K562 (cell line): ENCODE measurements around the gene DNALI1. TPM values are rescaled to one million over a fixed set of nuclear protein-coding genes. Genes with fewer than 3 reads are reported as not detected.

Experiments
- CBFB ChIP-seq: sonication (generic); formaldehyde crosslinking; IDR thresholded peaks from 2 replicates; pipeline ENCODE4 v1.4.0; 2020; ENCODE audit warnings: mild to moderate bottlenecking, missing genetic modification reagents
- PRMT5 ChIP-seq: sonication (generic); formaldehyde crosslinking; IDR thresholded peaks from 2 replicates; pipeline ENCODE4 v1.5.0; 2020; ENCODE audit warnings: missing genetic modification reagents
- PTRF ChIP-seq: fragments of 450-650 bp; IDR thresholded peaks from 2 replicates; pipeline ENCODE4 v1.6.1; 2016; ENCODE audit warnings: mild to moderate bottlenecking, missing genetic modification characterization, missing compliant biosample characterization
- SFPQ ChIP-seq: fragments of 200-400 bp; formaldehyde crosslinking; IDR thresholded peaks from 2 replicates; pipeline ENCODE4 v1.6.1; 2017; ENCODE audit warnings: mild to moderate bottlenecking, low read depth, low read length, moderate library complexity
- TEAD2 ChIP-seq: fragments of 450-650 bp; IDR thresholded peaks from 2 replicates; pipeline ENCODE4 v1.6.1; 2016; ENCODE audit warnings: missing genetic modification characterization, control low read depth, missing compliant biosample characterization
- ZBTB43 ChIP-seq: sonication (generic); formaldehyde crosslinking; IDR thresholded peaks from 2 replicates; pipeline ENCODE4 v1.8.0; 2023; ENCODE audit warnings: mild to moderate bottlenecking, missing genetic modification reagents
- polyA plus RNA-seq, 8 experiments: library from polyadenylated mRNA; depleted of rRNA in 4 of 8; stranded (reverse) in 5 of 8; unstranded in 3 of 8; fragments of >200 nt; fragmentation: Nextera tagmentation in 2 of 8; fragmentation: Illumina TruSeq in 1 of 8; extraction: Ambion mirVana in 2 of 8; extraction: Trizol in 1 of 8; gene quantifications; 2 replicates each; pipeline versions ENCODE4 v1.2.1 to v1.2.3, GENCODE V29; 2011 to 2014; ENCODE audit warnings: inconsistent platforms in 1 of 8, missing spikeins in 1 of 8
- total RNA-seq, 7 experiments: library from RNA; depleted of rRNA in 6 of 7; stranded (reverse); fragments of >200 nt in 6 of 7; fragmentation: Illumina TruSeq in 2 of 7; extraction: Trizol in 2 of 7; gene quantifications; 2 replicates each; pipeline versions ENCODE4 v1.2.1 to v1.2.3, GENCODE V29; 2011 to 2021; ENCODE audit warnings: low replicate concordance in 1 of 7
- TF ChIP-seq, protein P1 (sequence below): fragments of 250-450 bp; sonication (Bioruptor Pico); IDR thresholded peaks from 2 replicates; pipeline ENCODE4 v1.5.0; 2021; ENCODE audit warnings: mild to moderate bottlenecking, moderate library complexity
- TF ChIP-seq, protein P2 (sequence below): fragments of 450-650 bp; formaldehyde crosslinking; IDR thresholded peaks from 2 replicates; pipeline ENCODE4 v1.4.0; 2022; ENCODE audit warnings: missing genetic modification characterization

DNALI1 gene
- total and polyA plus RNA-seq, 9 of the 15 experiments (the other 6 are each of a cell fraction or from before 2014, with no cell fraction given), result 0.87 to 5.6 (median 1.2) TPM

DNA sequence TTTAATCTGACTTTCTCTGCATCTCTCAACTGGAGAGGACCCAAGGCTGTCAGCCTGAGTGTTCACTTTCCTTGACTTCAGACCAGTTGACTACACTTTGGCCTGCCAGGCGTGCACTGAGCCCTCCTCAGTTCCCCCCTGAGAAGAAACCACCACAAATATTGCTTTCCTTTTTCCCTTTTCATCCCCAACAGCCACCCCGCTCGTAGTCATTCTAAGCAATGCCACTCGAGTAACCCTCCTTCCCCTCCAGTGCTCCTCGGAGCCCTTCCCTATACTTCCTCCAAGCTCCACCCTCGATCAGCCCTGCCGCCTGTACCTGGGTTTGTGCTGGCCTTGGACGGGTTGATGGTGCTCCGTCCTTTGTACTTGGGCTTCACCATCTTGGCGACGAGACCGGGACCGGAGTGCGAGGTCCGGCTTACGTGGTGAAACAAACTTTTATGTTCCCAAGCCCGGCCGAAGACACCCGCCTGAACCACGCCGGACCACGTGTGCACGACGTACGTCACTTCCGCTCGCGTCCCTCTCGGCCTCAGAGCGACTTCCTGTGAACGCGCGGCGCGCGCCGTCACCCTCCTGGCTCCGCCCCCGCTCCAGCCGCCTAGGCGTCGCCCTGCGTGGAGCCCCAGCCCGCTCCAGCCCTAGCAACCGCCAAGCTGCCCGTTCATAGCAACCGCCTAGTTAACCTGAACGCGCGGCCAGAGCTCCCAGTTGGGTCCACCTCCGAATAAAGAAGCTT lies 38.9 kb downstream of the DNALI1 start, which contains the start of gene GNL2 (continued):
- TF ChIP-seq SFPQ, result no peak
- TF ChIP-seq, protein P1, sequence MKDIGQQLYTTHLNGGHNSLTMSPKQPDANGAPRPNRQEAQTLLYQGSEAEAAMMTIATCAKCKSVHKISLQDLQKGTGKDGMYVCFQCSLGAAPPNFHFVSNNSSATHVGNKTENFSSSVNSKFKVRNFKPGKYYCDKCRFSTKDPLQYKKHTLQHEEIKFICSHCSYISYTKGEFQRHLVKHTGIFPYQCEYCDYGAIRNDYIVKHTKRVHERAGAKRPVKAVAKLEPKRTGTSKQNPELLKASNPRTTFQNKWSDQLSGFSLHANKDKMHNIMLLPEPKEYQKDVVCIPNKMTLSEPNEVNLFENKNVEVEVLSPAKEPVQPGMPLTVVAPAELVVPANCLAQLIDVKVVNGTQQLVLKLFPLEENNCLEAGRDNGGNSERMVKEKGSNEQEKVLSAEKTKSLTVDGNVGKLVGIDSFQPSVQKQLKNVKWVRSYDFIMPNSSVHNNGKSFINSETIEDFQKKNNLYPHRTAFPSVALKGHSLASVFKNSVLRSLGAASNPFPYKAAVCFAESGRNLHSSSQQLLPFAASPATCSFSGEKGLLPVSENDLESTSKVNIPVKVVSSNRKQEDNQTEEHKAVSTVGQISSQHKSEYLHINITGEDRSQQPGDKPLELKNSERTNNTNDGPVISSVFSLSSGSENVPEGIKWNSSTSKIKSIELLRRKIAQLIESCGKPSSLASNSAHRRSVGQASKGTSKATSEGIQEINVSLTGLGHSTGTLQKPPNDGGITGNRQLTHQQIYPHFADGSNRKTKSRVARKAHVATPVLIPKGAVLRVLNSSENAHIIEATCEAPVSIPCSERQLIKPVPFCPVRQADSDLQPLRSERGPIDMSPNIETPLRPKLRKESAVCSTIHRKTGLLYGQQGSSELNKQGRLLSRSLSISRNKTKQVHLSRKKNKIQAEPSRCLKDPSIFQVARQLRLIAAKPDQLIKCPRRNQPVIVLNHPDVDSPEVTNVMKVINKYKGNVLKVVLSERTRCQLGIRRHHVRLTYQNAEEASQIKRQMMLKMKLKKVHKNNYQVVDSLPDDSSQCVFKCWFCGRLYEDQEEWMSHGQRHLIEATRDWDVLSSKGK (CRISPR knock-in tag), result no peak
- no peak for TF ChIP-seq PRMT5 (CRISPR knock-in tag)
- no peak for TF ChIP-seq TEAD2 (tag)
- TF ChIP-seq CBFB (CRISPR knock-in tag), result peak; percentile 88
- TF ChIP-seq PTRF (tag), result no peak
- TF ChIP-seq, protein P2, sequence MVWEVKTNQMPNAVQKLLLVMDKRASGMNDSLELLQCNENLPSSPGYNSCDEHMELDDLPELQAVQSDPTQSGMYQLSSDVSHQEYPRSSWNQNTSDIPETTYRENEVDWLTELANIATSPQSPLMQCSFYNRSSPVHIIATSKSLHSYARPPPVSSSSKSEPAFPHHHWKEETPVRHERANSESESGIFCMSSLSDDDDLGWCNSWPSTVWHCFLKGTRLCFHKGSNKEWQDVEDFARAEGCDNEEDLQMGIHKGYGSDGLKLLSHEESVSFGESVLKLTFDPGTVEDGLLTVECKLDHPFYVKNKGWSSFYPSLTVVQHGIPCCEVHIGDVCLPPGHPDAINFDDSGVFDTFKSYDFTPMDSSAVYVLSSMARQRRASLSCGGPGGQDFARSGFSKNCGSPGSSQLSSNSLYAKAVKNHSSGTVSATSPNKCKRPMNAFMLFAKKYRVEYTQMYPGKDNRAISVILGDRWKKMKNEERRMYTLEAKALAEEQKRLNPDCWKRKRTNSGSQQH, result 0 out of 2 replicates have a peak, but pooled peaks have one; percentile 47
- TF ChIP-seq ZBTB43 (CRISPR knock-in tag), result 0 out of 2 replicates have a peak, but pooled peaks have one; percentile 70
